Smooth muscle cell (in vitro differentiated cells): ENCODE results near the gene GNAS. TPM values are rescaled to one million over a fixed set of nuclear protein-coding genes. Genes with fewer than 3 reads are reported as not detected.
"Not testable (repeated sequence)": the region's sequence is repeated elsewhere in the genome, so short reads cannot be mapped to it uniquely, and the experiment has no call there.

Experiments
- DNase-seq: peaks from one replicate; lab custom pipeline; 2025; ENCODE audit not compliant: unreplicated experiment; lab: John Stamatoyannopoulos, UW
- H2AFZ ChIP-seq: fragments of 200-600 bp; sonication (generic); 2 replicates; pipeline ENCODE4 v1.6.0; 2016; ENCODE audit warnings: antibody characterized with exemption, low read depth, mild to moderate bottlenecking
- H3F3A ChIP-seq: fragments of 200-600 bp; sonication (generic); 2 replicates; pipeline ENCODE4 v1.6.0; 2017; ENCODE audit warnings: antibody characterized with exemption, low read depth
- H3K27ac ChIP-seq: fragments of 200-600 bp; sonication (generic); 2 replicates; pipeline ENCODE4 v1.5.1; 2016; ENCODE audit warnings: low read depth, mild to moderate bottlenecking
- H3K27me3 ChIP-seq: fragments of 200-600 bp; sonication (generic); 2 replicates; pipeline ENCODE4 v1.6.1; 2016; ENCODE audit warnings: low read depth, mild to moderate bottlenecking
- H3K36me3 ChIP-seq: fragments of 200-600 bp; sonication (generic); 2 replicates; pipeline ENCODE4 v1.5.1; 2016; ENCODE audit warnings: low read depth
- H3K4me1 ChIP-seq: fragments of 200-600 bp; sonication (generic); 2 replicates; pipeline ENCODE4 v1.5.1; 2016; ENCODE audit warnings: low read depth
- H3K4me2 ChIP-seq: fragments of 200-600 bp; sonication (generic); 2 replicates; pipeline ENCODE4 v1.6.0; 2016; ENCODE audit warnings: mild to moderate bottlenecking
- H3K4me3 ChIP-seq: fragments of 200-600 bp; sonication (generic); 2 replicates; pipeline ENCODE4 v1.5.1; 2016; ENCODE audit warnings: mild to moderate bottlenecking
- H3K79me2 ChIP-seq: fragments of 200-600 bp; sonication (generic); 2 replicates; pipeline ENCODE4 v1.6.0; 2016; ENCODE audit warnings: low read depth, mild to moderate bottlenecking
- H3K9ac ChIP-seq: fragments of 200-600 bp; sonication (generic); 2 replicates; pipeline ENCODE4 v1.6.0; 2016; ENCODE audit warnings: low read depth
- H3K9me3 ChIP-seq: fragments of 200-600 bp; sonication (generic); replicated peaks from 2 replicates; pipeline ENCODE4 v1.5.1; 2016; ENCODE audit warnings: low read depth
- H4K20me1 ChIP-seq: fragments of 200-600 bp; sonication (generic); 2 replicates; pipeline ENCODE4 v1.6.0; 2016; ENCODE audit warnings: low read depth
- CTCF ChIP-seq: fragments of 200-600 bp; sonication (generic); IDR thresholded peaks from 2 replicates; pipeline ENCODE4 v1.5.1; 2017; ENCODE audit warnings: borderline replicate concordance, mild to moderate bottlenecking, antibody characterized with exemption; ENCODE audit not compliant: insufficient read depth, poor library complexity, severe bottlenecking
- WGBS: methylation state at CpG from one replicate; pipeline ENCODE4 v1.1.7; 2016; ENCODE audit warnings: low lambda C conversion rate; 5-methylcytosine and 5-hydroxymethylcytosine counted together
- polyA plus RNA-seq: library from polyadenylated mRNA; unstranded; fragments of >200 nt; fragmentation: Nextera tagmentation; extraction: Ambion mirVana; gene quantifications from 2 replicates; pipeline ENCODE4 v1.2.1, GENCODE V29; 2016
- total RNA-seq: library from RNA; depleted of rRNA; stranded (reverse); fragments of >200 nt; gene quantifications from 2 replicates; pipeline ENCODE4 v1.2.3, GENCODE V29; 2014

The GNAS gene
- total and polyA plus RNA-seq, 2 experiments from 2014 or later: 1,240 to 1,914 TPM

DNA sequence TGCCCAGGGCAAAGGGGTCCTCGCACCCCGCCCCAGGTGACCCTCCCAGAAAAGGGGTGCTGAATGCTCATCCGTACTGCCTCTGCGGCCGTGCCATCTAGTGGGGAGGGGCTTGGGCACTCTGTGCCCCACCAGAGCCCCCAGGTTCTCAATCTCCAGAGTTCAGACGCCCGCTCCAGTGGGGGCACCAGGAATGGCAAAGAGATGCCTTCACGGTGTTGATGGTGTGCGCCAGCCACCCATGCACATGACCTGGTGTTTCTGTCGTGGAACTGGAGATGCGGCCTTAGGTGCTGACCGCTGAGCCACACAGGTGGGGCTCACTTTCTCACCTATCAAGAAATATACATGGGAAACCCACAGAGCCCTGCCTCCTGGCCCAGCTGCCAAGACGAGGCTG, 32.6 kb upstream of the GNAS start:
- Histone ChIP-seq H3K4me2 (no peak overlapping the region), H3K79me2 (no peaks in the 10 kb centered on the region), H3K27ac (no peak overlapping the region), H3K27me3 (no peaks in the 10 kb centered on the region), H3K9me3 (no peaks in the 10 kb centered on the region), H2AFZ (no peak overlapping the region), H4K20me1 (peaks cover 63% of the 10 kb centered on the region), H3K36me3 (no peaks in the 10 kb centered on the region), H3K4me3 (no peak overlapping the region), H3K4me1 (no peaks in the 10 kb centered on the region), H3K9ac (no peak overlapping the region), H3F3A (peaks cover 5% of the 10 kb centered on the region)
- no peak for TF ChIP-seq CTCF
- DNase-seq: no peak
- WGBS: 97% methylated on average over 13 of the region's 13 CpGs

DNA sequence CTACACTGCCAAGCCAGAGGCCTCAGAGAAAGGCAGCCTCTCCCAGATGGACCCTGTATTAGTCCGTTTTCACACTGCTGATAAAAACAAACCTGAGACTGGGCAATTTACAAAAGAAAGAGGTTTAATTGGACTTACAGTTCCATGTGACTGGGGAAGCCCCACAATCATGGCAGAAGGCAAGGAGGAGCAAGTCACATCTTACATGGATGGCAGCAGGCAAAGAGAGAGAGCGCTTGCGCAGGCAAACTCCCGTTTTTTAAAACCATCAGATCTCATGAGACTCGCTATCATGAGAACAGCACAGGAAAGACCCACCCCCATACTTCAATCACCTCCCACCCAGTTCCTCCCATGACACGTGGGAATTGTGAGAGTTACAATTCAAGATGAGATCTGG, 32.0 kb upstream of the GNAS start:
- H3K9ac ChIP-seq, H3K27me3 ChIP-seq, H3K9me3 ChIP-seq, H3F3A ChIP-seq, H3K4me3 ChIP-seq, H3K36me3 ChIP-seq, H3K4me1 ChIP-seq, DNase-seq, H2AFZ ChIP-seq, H3K4me2 ChIP-seq, H3K79me2 ChIP-seq, H3K27ac ChIP-seq: not testable (repeated sequence)
- H4K20me1 ChIP-seq: peaks cover 58% of the 10 kb centered on the region
- WGBS: 96% methylated on average over 6 of the region's 6 CpGs

DNA sequence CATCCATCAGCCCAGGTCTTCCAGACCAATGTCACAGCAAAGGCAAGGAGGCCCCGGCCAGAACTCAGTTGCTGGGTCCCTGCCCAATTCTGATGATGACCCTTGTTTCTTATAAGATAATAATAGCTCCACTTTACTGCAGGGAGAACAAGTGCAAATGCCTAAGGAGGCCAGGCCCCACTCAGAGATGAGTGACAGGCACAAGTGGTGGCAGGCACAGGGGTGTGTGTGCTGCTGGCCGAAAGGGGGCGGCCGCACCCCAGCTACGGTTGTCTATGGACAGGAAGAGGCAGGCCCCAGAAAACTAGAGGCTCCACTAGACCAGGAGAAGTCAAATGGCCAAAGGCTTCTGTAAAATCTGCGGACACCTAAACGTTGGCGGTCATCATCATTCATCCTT, 30.4 kb upstream of the GNAS start:
- no peaks in the 10 kb centered on the region for H3K4me1 ChIP-seq
- peaks cover 55% of the 10 kb centered on the region for H4K20me1 ChIP-seq
- no peak overlapping the region for H3K27ac ChIP-seq
- TF ChIP-seq CTCF: no peak
- no peaks in the 10 kb centered on the region for H3K9me3 ChIP-seq
- no peaks in the 10 kb centered on the region for H3K27me3 ChIP-seq
- no peak overlapping the region for H3K9ac ChIP-seq
- 88% methylated on average over 8 of the region's 8 CpGs for WGBS
- H2AFZ ChIP-seq: no peak overlapping the region
- H3K4me2 ChIP-seq: no peak overlapping the region
- peaks cover 5% of the 10 kb centered on the region for H3F3A ChIP-seq
- DNase-seq: no peak
- no peak overlapping the region for H3K4me3 ChIP-seq
- no peaks in the 10 kb centered on the region for H3K79me2 ChIP-seq
- no peaks in the 10 kb centered on the region for H3K36me3 ChIP-seq

- no peak overlapping the region for H3K4me3 ChIP-seq
- no peaks in the 10 kb centered on the region for H3K79me2 ChIP-seq
- H2AFZ ChIP-seq: no peak overlapping the region
- peaks cover 51% of the 10 kb centered on the region for H4K20me1 ChIP-seq
- WGBS: 93% methylated on average over 26 of the region's 26 CpGs
- TF ChIP-seq CTCF: no peak
- DNase-seq: no peak
- no peak overlapping the region for H3K4me2 ChIP-seq
- H3K9ac ChIP-seq: no peak overlapping the region
- no peaks in the 10 kb centered on the region for H3K4me1 ChIP-seq
- H3K9me3 ChIP-seq: no peaks in the 10 kb centered on the region
- no peak overlapping the region for H3K27ac ChIP-seq
- no peaks in the 10 kb centered on the region for H3K27me3 ChIP-seq
- H3F3A ChIP-seq: peaks cover 5% of the 10 kb centered on the region
- no peaks in the 10 kb centered on the region for H3K36me3 ChIP-seq
Measured at GRCh38 chr20:58822748-58823730, 29.5 kb upstream of the GNAS start.
